Sigmoid colon (tissue), 7 donors: Measurements from ENCODE around the gene JMJD1C. TPM values are rescaled to one million over a fixed set of nuclear protein-coding genes. Genes with fewer than 3 reads are reported as not detected.
A peak's percentile ranks its signal among the peaks of the same experiment; 100 is the strongest.

ENCODE experiments used
- DNase-seq: peaks from one replicate; pipeline ENCODE4 v3.0.0-alpha.2; 2019
- H3K27ac ChIP-seq, 4 donors: fragments of 200-600 bp; sonication (generic); one replicate each; pipeline ENCODE4 v1.5.1; 2016 to 2019; ENCODE audit warnings: mild to moderate bottlenecking in 1 of 4
- H3K27me3 ChIP-seq, 3 donors: fragments of 200-600 bp; sonication (generic); one replicate each; pipeline ENCODE4 v1.5.1; 2019; ENCODE audit warnings: mild to moderate bottlenecking in 1 of 3
- H3K36me3 ChIP-seq, 4 donors: fragments of 200-600 bp; sonication (generic); one replicate each; pipeline ENCODE4 v1.5.1; 2016 to 2019
- H3K4me1 ChIP-seq, 4 donors: fragments of 200-600 bp; sonication (generic); one replicate each; pipeline ENCODE4 v1.5.1; 2017 to 2019
- H3K4me3 ChIP-seq, 4 donors: fragments of 200-600 bp; sonication (generic); one replicate each; pipeline ENCODE4 v1.5.1; 2017 to 2019; ENCODE audit warnings: mild to moderate bottlenecking in 2 of 4, moderate library complexity in 1 of 4
- H3K9me3 ChIP-seq, 4 donors: fragments of 200-600 bp in 3 of 4; sonication (generic) in 3 of 4; one replicate each; pipeline versions ENCODE4 v1.5.1 to v1.6.1; 2013 to 2019
- EP300 ChIP-seq, 4 donors: sonication (generic); formaldehyde crosslinking; IDR thresholded peaks; one replicate each; pipeline ENCODE4 v1.6.1; 2017; ENCODE audit warnings: antibody characterized with exemption in 4 of 4
- POLR2A ChIP-seq, 2 donors: fragments of 450-650 bp; IDR thresholded peaks; one replicate each; pipeline ENCODE4 v1.6.1; 2016; ENCODE audit warnings: antibody characterized with exemption in 2 of 2, mild to moderate bottlenecking in 2 of 2, moderate library complexity in 2 of 2
- POLR2AphosphoS5 ChIP-seq, 4 donors: sonication (generic); formaldehyde crosslinking; IDR thresholded peaks; one replicate each; pipeline ENCODE4 v1.6.1; 2017; ENCODE audit warnings: antibody characterized with exemption in 4 of 4
- WGBS, 2 donors: extraction: QIAGEN DNeasy Blood & Tissue Kit; methylation state at CpG; one replicate each; pipeline ENCODE4 v1.1.7; 2013; 5-methylcytosine and 5-hydroxymethylcytosine counted together
- intact Hi-C: fragments of 100-400 bp; cut with DNase I; formaldehyde crosslinking; loops from one replicate; pipeline ENCODE4 v1.15.1; 2023
- polyA plus RNA-seq, 3 donors: library from polyadenylated mRNA; stranded (reverse); fragments of 200-250 nt; gene quantifications; one replicate each; pipeline ENCODE4 v1.2.3, GENCODE V29; 2013
- total RNA-seq, 4 donors: library from RNA; depleted of rRNA; stranded (reverse); fragments of >200 nt; gene quantifications; one replicate each; pipeline ENCODE4 v1.1.0, GENCODE V29; 2016
- TF ChIP-seq, protein P1 (sequence below), 4 experiments: fragments of 450-650 bp in 3 of 4; fragments of 200-600 bp in 1 of 4; IDR thresholded peaks; one replicate each; pipeline ENCODE4 v1.5.1; 2016 to 2019; ENCODE audit warnings: antibody characterized with exemption in 4 of 4, mild to moderate bottlenecking in 3 of 4, moderate library complexity in 2 of 4
- donor health status: healthy with polysubstance abuse.
- donor health status: Bipolar disorder and iron deficiency.
- donor health status: healthy.

JMJD1C gene
- total and polyA plus RNA-seq, 7 donors = 13.2 to 134 (median 94.2) TPM

DNA sequence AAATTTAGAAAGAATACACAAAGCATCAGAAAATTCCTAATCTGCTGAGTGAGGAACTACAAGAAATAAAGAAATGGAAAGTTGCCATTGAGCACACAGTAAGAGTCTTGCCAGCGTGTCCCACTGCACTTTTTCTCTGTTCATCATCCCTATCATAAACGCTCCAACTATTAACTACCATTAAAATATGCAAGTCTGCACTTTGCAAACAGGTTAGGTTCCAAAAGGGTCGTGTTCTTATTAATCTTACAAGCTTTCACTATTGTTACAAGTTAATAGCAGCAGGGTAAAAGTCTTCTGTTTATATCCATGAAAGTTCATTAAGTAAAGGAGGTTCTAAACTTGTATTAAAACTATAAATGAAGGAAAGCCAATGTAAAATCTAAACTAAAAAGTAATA is 5.2 kb upstream of the JMJD1C start:
- H3K9me3 ChIP-seq = no peaks in the 10 kb centered on the region
- TF ChIP-seq, protein P1, sequence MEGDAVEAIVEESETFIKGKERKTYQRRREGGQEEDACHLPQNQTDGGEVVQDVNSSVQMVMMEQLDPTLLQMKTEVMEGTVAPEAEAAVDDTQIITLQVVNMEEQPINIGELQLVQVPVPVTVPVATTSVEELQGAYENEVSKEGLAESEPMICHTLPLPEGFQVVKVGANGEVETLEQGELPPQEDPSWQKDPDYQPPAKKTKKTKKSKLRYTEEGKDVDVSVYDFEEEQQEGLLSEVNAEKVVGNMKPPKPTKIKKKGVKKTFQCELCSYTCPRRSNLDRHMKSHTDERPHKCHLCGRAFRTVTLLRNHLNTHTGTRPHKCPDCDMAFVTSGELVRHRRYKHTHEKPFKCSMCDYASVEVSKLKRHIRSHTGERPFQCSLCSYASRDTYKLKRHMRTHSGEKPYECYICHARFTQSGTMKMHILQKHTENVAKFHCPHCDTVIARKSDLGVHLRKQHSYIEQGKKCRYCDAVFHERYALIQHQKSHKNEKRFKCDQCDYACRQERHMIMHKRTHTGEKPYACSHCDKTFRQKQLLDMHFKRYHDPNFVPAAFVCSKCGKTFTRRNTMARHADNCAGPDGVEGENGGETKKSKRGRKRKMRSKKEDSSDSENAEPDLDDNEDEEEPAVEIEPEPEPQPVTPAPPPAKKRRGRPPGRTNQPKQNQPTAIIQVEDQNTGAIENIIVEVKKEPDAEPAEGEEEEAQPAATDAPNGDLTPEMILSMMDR (IDR thresholded peaks at IDR 0.05) = no peak
- TF ChIP-seq EP300 (IDR thresholded peaks at IDR 0.05) (no peak), POLR2AphosphoS5 (IDR thresholded peaks at IDR 0.05) (no peak), POLR2A (IDR thresholded peaks at IDR 0.05) (no peak)
- H3K36me3 ChIP-seq = no peaks in the 10 kb centered on the region
- no peak overlapping the region for H3K27ac ChIP-seq
- 82 to 83% methylated on average over 3 of the region's 3 CpGs for WGBS, 2 donors
- no peaks in the 10 kb centered on the region for H3K27me3 ChIP-seq
- intact Hi-C loops = no loop called here
- DNase-seq = no peak
- peaks cover 0 to 21% (median 19%) of the 10 kb centered on the region in 4 donors for H3K4me1 ChIP-seq
- H3K4me3 ChIP-seq = no peak overlapping the region

DNA sequence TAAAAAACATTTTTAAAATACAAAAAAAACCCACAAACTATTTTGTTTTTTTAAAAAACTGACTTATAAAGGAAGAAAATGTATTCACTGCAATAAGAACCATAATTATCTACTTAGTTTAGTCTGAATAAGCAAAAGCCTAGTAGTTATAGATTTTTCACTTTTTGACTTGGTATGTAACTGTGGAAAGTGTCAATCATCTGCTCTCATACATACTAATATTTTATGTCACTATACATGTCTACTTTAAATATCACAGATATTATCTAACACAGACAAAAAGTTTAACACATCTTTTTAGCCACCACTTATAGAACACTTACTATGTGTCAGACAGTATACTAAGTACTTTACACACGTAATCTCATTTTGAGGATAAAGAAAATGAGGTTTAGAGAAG is 3.2 kb upstream of the JMJD1C start:
- Histone ChIP-seq H3K4me1 (peaks cover 0 to 31% (median 26%) of the 10 kb centered on the region in 4 donors), H3K36me3 (no peaks in the 10 kb centered on the region), H3K4me3 (no peak overlapping the region), H3K9me3 (no peaks in the 10 kb centered on the region), H3K27ac (no peak overlapping the region), H3K27me3 (no peaks in the 10 kb centered on the region)
- TF ChIP-seq, protein P1 (IDR thresholded peaks at IDR 0.05) = no peak
- TF ChIP-seq EP300 (IDR thresholded peaks at IDR 0.05) (no peak), POLR2AphosphoS5 (IDR thresholded peaks at IDR 0.05) (no peak), POLR2A (IDR thresholded peaks at IDR 0.05) (no peak)
- 96% methylated on average over 1 of the region's 1 CpG for WGBS, 2 donors
- intact Hi-C loops = loop anchor here (5.0 kb wide), 3 partner anchors 202 to 252 kb away; no protein-coding TSS in a partner anchor
- DNase-seq = no peak

DNA sequence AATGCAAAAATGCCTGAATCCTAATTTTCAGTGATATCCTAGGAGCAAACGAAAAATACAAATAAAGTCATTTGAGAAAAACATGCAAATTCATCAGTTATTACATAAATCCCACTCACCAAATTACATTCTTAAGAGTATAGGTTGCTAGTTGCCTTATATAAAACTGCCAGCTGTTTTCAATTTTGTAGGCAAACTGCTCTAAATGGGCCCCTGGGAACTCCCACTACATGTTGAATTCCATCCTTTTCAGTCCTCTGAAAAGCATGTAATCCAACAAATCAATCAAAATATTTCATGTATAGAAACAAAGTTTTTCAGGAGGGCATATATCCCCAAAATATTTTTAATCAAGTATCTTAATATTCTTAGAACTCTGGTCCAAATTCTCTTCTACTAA is 2.1 kb upstream of the JMJD1C start:
- WGBS, 2 donors = 90 to 95% methylated on average over 1 of the region's 1 CpG
- intact Hi-C loops = loop anchor here (2.0 to 5.0 kb wide), 5 partner anchors 55 to 251 kb away; no protein-coding TSS in a partner anchor
- Histone ChIP-seq H3K36me3 (no peaks in the 10 kb centered on the region), H3K4me1 (peaks cover 0 to 32% (median 28%) of the 10 kb centered on the region in 4 donors), H3K9me3 (no peaks in the 10 kb centered on the region), H3K4me3 (no peak overlapping the region), H3K27me3 (no peaks in the 10 kb centered on the region), H3K27ac (no peak overlapping the region)
- DNase-seq = no peak
- TF ChIP-seq, protein P1 (IDR thresholded peaks at IDR 0.05) = no peak

DNA sequence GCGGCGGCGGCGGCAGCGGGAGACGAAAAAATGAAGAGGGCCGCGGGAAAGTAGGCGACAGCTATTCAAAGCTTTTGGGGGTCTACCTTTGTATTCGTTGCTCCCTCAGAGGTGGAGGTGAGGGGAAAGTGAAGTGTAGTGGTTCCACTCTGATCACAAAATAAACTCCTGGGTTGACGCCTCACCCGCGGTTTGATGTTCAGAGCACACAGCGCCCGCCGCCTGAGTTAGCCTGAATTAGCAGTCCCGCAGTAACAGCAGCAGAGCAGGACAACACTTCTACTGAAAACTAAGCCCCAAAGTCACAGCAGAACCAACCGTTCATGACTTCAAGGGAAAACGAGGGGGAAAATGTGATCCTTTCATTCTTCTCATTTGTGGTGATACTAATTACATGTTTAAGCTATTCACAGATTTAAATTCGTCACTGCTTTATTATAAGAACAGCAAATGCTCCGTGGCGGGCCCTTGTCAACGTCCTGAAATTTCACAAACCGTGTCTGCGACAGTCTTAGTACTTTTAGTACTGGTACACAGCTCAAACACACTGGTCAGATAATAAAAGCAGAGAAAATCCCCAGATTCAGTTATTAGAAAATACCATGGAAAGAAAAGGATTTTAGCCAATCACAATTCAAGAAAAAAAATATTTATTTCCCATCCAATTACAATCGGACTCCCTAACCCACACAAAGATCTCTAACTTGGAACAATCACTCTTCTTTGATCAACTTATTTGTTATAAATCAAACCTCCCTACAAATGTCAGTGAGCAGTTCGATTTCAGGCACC is 563 bp upstream of the JMJD1C start:
- H3K27ac ChIP-seq = peak overlapping the region; percentile 89 to 96 (median 92)
- peaks cover 0 to 31% (median 26%) of the 10 kb centered on the region in 4 donors for H3K4me1 ChIP-seq
- intact Hi-C loops = loop anchor here (2.0 to 5.0 kb wide), 5 partner anchors 56 to 249 kb away; no protein-coding TSS in a partner anchor
- no peaks in the 10 kb centered on the region for H3K9me3 ChIP-seq
- H3K36me3 ChIP-seq = no peaks in the 10 kb centered on the region
- peak overlapping the region; percentile 54 to 86 (median 76) for H3K4me3 ChIP-seq
- WGBS, 2 donors = 3 to 9% methylated on average over 27 of the region's 27 CpGs
- TF ChIP-seq POLR2A (IDR thresholded peaks at IDR 0.05) (no peak), POLR2AphosphoS5 (IDR thresholded peaks at IDR 0.05) (peak in 2 of 4 donors; percentile 28 to 76)
- TF ChIP-seq, protein P1 (IDR thresholded peaks at IDR 0.05) = no peak
- H3K27me3 ChIP-seq = no peaks in the 10 kb centered on the region
- DNase-seq = peak; percentile 79
